PC-9 (cell line): ENCODE data around the gene SEMA6A. TPM values are rescaled to one million over a fixed set of nuclear protein-coding genes. Genes with fewer than 3 reads are reported as not detected.

Experiments
- BruUV-seq: library from RNA; stranded (reverse); fragments of 400-500 nt; replicated peaks from 2 replicates; lab custom pipeline; 2021; lab: Mats Ljungman, UMichigan
- CTCF ChIA-PET: fragments of 300-600 bp; sonication (Branson Sonifier 250); formaldehyde crosslinking; loops from one replicate; lab custom pipeline; 2022; ENCODE audit warnings: antibody characterized with exemption; lab: Charles Lee
- POLR2A ChIA-PET: fragments of 300-600 bp; sonication (Branson Sonifier 250); formaldehyde crosslinking; loops from one replicate; lab custom pipeline; 2022; ENCODE audit warnings: antibody characterized with exemption; ENCODE audit not compliant: unreplicated experiment; lab: Charles Lee
- DNase-seq, 2 experiments: peaks; one replicate each; pipeline versions ENCODE4 v3.0.0 to v3.0.0-alpha.2; 2015 to 2022; ENCODE audit warnings: mixed read lengths in 1 of 2
- H2AFZ ChIP-seq: fragments of 200-600 bp; sonication (generic); 2 replicates; pipeline ENCODE4 v1.8.1; 2017; ENCODE audit warnings: antibody characterized with exemption
- H3F3A ChIP-seq: fragments of 200-600 bp; sonication (generic); 2 replicates; pipeline ENCODE4 v1.8.1; 2017; ENCODE audit warnings: antibody characterized with exemption, mild to moderate bottlenecking, low read depth; ENCODE audit not compliant: insufficient read depth
- H3K27ac ChIP-seq: fragments of 200-600 bp; sonication (generic); 2 replicates; pipeline ENCODE4 v1.6.1; 2016; ENCODE audit warnings: mixed run types
- H3K27me3 ChIP-seq: fragments of 200-600 bp; sonication (generic); 2 replicates; pipeline ENCODE4 v1.6.1; 2016; ENCODE audit warnings: low read depth, mixed run types; ENCODE audit not compliant: insufficient read depth
- H3K36me3 ChIP-seq: fragments of 200-600 bp; sonication (generic); 2 replicates; pipeline ENCODE4 v1.6.1; 2016; ENCODE audit warnings: low read depth, mixed run types
- H3K4me1 ChIP-seq: fragments of 200-600 bp; sonication (generic); replicated peaks from 2 replicates; pipeline ENCODE4 v1.6.1; 2016; ENCODE audit warnings: mixed run types; ENCODE audit not compliant: insufficient read depth
- H3K4me2 ChIP-seq: fragments of 200-600 bp; sonication (generic); 2 replicates; pipeline ENCODE4 v1.6.1; 2017; ENCODE audit warnings: mixed run types
- H3K4me3 ChIP-seq: fragments of 200-600 bp; sonication (generic); 2 replicates; pipeline ENCODE4 v1.6.1; 2016; ENCODE audit warnings: mixed run types
- H3K79me2 ChIP-seq: fragments of 200-600 bp; sonication (generic); 2 replicates; pipeline ENCODE4 v1.6.1; 2017; ENCODE audit warnings: low read depth, mixed run types
- H3K9me2 ChIP-seq: fragments of 200-600 bp; sonication (generic); 2 replicates; pipeline ENCODE4 v1.8.1; 2017; ENCODE audit warnings: mild to moderate bottlenecking; ENCODE audit not compliant: insufficient read depth
- H3K9me3 ChIP-seq: fragments of 200-600 bp; sonication (generic); 2 replicates; pipeline ENCODE4 v1.8.1; 2016; ENCODE audit warnings: low read depth; ENCODE audit not compliant: insufficient read depth
- H4K20me1 ChIP-seq: fragments of 200-600 bp; sonication (generic); 2 replicates; pipeline ENCODE4 v1.8.1; 2017; ENCODE audit not compliant: insufficient read depth
- EZH2 ChIP-seq: fragments of 200-600 bp; sonication (generic); IDR thresholded peaks from 2 replicates; pipeline ENCODE4 v1.8.0; 2017; ENCODE audit warnings: antibody characterized with exemption, low read depth
- intact Hi-C: fragments of 100-400 bp; cut with micrococcal nuclease; formaldehyde crosslinking; loops from one replicate; pipeline ENCODE4 v1.10.0; 2022; ENCODE audit not compliant: unreplicated experiment
- total RNA-seq: library from RNA; stranded (reverse); gene quantifications from 2 replicates; pipeline ENCODE4 v1.2.3, GENCODE V29; 2021
- TF ChIP-seq, protein P1 (sequence below): fragments of 200-600 bp; sonication (generic); conservative IDR thresholded peaks from 2 replicates; pipeline ENCODE4 v1.6.1; 2017; ENCODE audit warnings: mixed run types, antibody characterized with exemption, mild to moderate bottlenecking, moderate library complexity

Gene SEMA6A
- total RNA-seq, 1 experiment from 2014 or later: not detected

DNA sequence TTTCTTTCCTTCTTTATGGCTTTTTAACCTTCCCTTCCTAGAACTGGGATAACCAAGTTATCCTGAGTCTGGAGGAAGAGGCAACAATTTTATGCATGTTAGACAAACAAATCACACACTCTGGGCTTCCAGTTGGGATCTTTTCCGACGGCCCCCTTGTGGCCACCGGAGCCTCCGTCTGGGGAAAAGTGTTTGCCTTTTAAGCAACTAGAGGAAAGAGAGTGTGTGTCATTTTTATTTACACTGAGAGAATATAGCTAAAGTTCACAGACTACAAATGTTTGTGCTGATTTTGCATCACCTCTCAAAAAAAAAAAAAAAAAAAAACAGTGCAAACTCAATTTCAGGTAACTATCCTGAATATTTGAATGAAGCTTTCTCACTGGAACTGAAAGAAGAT lies 126.2 kb downstream of the SEMA6A start:
- no peak overlapping the region for H3K27ac ChIP-seq
- H2AFZ ChIP-seq: no peak overlapping the region
- H3K9me2 ChIP-seq: no peaks in the 10 kb centered on the region
- TF ChIP-seq EZH2: no peak
- TF ChIP-seq, protein P1, sequence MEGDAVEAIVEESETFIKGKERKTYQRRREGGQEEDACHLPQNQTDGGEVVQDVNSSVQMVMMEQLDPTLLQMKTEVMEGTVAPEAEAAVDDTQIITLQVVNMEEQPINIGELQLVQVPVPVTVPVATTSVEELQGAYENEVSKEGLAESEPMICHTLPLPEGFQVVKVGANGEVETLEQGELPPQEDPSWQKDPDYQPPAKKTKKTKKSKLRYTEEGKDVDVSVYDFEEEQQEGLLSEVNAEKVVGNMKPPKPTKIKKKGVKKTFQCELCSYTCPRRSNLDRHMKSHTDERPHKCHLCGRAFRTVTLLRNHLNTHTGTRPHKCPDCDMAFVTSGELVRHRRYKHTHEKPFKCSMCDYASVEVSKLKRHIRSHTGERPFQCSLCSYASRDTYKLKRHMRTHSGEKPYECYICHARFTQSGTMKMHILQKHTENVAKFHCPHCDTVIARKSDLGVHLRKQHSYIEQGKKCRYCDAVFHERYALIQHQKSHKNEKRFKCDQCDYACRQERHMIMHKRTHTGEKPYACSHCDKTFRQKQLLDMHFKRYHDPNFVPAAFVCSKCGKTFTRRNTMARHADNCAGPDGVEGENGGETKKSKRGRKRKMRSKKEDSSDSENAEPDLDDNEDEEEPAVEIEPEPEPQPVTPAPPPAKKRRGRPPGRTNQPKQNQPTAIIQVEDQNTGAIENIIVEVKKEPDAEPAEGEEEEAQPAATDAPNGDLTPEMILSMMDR: no peak
- POLR2A ChIA-PET: no interaction called here
- H4K20me1 ChIP-seq: no peaks in the 10 kb centered on the region
- H3K79me2 ChIP-seq: no peaks in the 10 kb centered on the region
- H3K9me3 ChIP-seq: no peaks in the 10 kb centered on the region
- no peak overlapping the region for H3K4me2 ChIP-seq
- peaks cover 12% of the 10 kb centered on the region; the same call in 1 of the 2 replicates for H3K27me3 ChIP-seq
- intact Hi-C loops: no loop called here
- no peaks in the 10 kb centered on the region for H3F3A ChIP-seq
- DNase-seq: no peak
- no peak overlapping the region for H3K4me3 ChIP-seq
- H3K36me3 ChIP-seq: no peaks in the 10 kb centered on the region
- CTCF ChIA-PET: no interaction called here
- no TSS peak for BruUV-seq
- H3K4me1 ChIP-seq: no peaks in the 10 kb centered on the region

DNA sequence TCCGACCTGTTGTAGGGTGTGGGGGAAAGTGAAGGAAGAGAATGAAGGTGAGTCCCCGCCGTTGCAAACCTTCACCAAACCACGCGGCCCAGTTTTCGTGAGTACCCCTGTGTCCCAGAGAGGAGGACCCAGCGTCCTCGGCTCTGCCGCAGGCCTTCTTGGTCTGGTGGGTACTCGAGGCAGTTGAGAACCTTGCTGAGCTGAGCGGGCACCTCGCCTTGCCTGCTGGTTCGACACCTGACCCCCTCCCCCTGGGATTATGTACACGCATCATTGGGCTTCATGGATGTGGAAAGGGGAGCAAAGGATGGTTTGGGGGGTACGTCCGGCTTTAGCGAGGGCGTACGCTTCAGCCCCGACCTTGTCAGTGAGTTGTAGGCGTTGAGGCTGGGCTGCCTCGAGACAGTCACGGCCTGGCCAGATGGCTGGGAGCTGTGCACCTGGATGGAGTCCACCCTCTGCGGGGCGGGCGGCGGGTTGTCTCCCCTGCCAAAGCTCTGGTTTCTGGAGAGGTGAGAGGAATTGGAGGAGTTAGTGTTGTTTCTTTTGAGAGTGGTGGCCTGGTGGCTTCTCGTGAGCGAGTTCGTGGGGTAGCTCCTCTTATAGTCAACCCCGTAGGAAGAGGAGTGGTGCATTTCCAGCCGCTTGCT lies 128.1 kb downstream of the SEMA6A start:
- no TSS peak for BruUV-seq
- no peaks in the 10 kb centered on the region for H3F3A ChIP-seq
- POLR2A ChIA-PET: no interaction called here

DNA sequence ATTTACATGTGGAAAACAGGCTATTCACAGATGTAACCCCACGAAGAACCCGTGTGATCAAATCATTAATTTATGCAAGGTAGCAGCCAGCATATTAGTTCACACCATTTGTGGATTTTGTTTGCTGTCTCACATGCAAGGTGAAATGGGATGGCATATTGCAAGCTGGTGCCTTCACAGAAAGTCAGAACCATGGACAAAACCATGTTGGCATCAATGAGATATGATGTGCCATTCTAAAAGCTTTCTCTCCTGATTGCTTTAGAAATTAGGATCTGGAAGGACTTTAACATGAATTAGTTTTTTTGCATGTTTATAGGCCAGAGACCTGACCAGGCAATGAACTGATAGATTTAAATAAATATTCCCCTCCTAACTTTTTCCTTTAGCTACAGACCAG lies 129.3 kb downstream of the SEMA6A start:
- H3K9me2 ChIP-seq: no peaks in the 10 kb centered on the region
- no peak overlapping the region for H3K4me3 ChIP-seq
- no peaks in the 10 kb centered on the region for H3K4me1 ChIP-seq
- intact Hi-C loops: no loop called here
- H3K4me2 ChIP-seq: no peak overlapping the region
- no peaks in the 10 kb centered on the region for H4K20me1 ChIP-seq
- no peaks in the 10 kb centered on the region for H3K9me3 ChIP-seq
- H3K36me3 ChIP-seq: no peaks in the 10 kb centered on the region
- ChIA-PET CTCF (no interaction called here), POLR2A (no interaction called here)
- H2AFZ ChIP-seq: no peak overlapping the region
- H3K27me3 ChIP-seq: 0 out of 2 replicates have a peak, but pooled peaks cover 3% of the 10 kb centered on the region
- H3K79me2 ChIP-seq: no peaks in the 10 kb centered on the region
- H3K27ac ChIP-seq: no peak overlapping the region
- TF ChIP-seq, protein P1: no peak
- TF ChIP-seq EZH2: no peak
- no TSS peak for BruUV-seq
- no peak for DNase-seq
- H3F3A ChIP-seq: no peaks in the 10 kb centered on the region

More for the DNA sequence above, 128.1 kb downstream of the SEMA6A start:
- no peak for DNase-seq
- H3K79me2 ChIP-seq: no peaks in the 10 kb centered on the region
- CTCF ChIA-PET: no interaction called here
- no peaks in the 10 kb centered on the region for H3K36me3 ChIP-seq
- no peak for TF ChIP-seq EZH2
- TF ChIP-seq, protein P1: no peak
- no peak overlapping the region for H3K27ac ChIP-seq
- H3K4me1 ChIP-seq: no peaks in the 10 kb centered on the region
- H3K4me3 ChIP-seq: no peak overlapping the region
- 0 out of 2 replicates have a peak, but pooled peaks cover 3% of the 10 kb centered on the region for H3K27me3 ChIP-seq
- no peaks in the 10 kb centered on the region for H3K9me2 ChIP-seq
- H3K4me2 ChIP-seq: no peak overlapping the region
- H2AFZ ChIP-seq: no peak overlapping the region
- H4K20me1 ChIP-seq: no peaks in the 10 kb centered on the region
- intact Hi-C loops: no loop called here
- H3K9me3 ChIP-seq: no peaks in the 10 kb centered on the region
